ENCODE data around the gene PNP. TPM values are rescaled to one million over a fixed set of nuclear protein-coding genes. Genes with fewer than 3 reads are reported as not detected.

Gene PNP
- polyA plus RNA-seq, 4 donors, result 55.0 to 95.5 (median 62.3) TPM

DNA sequence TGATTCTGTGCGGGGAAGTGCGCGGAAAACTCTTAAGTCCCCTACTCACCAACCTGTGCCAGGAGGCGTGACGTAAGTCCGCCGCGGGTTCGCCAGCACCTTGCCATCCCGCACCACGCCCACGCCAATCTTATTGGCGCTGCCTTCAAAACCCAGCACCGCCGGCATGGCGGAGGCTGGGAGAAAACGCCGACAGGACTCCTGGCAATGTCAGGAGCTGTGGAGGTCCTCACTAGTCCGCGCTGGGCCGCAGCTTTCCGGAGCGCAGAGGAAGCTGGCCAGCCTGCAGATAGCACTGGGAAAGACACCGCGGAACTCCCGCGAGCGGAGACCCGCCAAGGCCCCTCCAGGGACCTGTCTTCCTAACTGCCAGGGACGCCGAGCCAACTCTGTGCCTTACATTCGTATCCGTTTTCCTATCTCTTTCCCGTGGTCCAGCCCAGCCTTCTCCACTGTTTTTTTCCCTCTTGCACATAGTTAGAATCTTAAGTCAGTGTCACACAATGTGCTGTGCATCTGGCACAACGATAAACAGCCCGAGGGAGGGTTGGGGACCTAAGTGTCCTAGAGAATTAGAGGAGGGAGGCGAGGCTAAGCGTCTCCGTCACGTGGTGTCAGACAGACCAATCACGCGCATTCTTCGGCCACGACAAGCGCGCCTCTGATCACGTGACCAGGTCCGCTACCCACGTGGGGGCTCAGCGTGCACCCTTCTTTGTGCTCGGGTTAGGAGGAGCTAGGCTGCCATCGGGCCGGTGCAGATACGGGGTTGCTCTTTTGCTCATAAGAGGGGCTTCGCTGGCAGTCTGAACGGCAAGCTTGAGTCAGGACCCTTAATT is 14.5 kb upstream of the PNP start, which contains the start of the genes APEX1 and OSGEP:
Gene APEX1, plus strand, starts transcription at position 711 of the 839 bp plus-strand sequence. CDS start 420 bp downstream, outside the sequence.
Gene OSGEP, minus strand, starts transcription at position 297 of the 839 bp plus-strand sequence. Its CDS starts 129 bp downstream, at position 168.
- peak; percentile 97 to 100 (median 99) for DNase-seq (ENCODE audit: low read depth in 4 of 4, low spot score in 2 of 4)

DNA sequence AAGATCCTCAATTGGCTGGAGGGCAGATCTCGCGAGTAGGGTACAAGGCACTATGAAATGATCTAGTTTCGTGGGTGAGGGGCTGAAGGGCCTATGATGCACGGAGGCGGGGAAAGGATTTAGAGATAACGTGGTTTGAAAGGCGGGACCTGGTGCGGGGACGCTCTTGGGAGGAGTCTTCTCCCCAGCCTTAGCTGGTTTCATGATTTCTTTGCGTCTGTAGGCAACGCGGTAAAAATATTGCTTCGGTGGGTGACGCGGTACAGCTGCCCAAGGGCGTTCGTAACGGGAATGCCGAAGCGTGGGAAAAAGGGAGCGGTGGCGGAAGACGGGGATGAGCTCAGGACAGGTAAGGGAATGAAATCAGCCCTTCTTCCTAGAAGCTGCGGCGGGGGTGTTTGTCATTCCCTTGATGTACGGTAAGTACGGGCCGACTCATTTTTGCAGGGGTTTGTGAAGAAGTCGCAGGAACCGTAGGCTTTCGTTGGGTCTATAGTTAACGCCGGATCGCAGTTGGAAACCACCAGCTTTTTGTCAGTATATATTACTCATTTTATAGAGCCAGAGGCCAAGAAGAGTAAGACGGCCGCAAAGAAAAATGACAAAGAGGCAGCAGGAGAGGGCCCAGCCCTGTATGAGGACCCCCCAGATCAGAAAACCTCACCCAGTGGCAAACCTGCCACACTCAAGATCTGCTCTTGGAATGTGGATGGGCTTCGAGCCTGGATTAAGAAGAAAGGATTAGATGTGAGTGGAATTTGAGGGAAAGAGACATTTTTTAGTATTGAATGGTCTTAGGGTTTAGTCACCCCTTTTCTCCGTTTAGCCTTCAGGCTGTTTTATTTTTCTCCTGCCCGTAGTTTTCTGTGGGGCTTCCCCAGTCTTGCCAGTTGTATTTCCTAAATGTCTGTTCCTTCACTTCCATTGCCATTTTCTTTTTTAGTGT is 13.6 kb upstream of the PNP start:
- no peak for DNase-seq (ENCODE audit: low read depth in 4 of 4, low spot score in 2 of 4)

DNA sequence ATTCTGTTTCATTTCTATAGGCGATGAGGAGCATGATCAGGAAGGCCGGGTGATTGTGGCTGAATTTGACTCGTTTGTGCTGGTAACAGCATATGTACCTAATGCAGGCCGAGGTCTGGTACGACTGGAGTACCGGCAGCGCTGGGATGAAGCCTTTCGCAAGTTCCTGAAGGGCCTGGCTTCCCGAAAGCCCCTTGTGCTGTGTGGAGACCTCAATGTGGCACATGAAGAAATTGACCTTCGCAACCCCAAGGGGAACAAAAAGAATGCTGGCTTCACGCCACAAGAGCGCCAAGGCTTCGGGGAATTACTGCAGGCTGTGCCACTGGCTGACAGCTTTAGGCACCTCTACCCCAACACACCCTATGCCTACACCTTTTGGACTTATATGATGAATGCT is 12.2 kb upstream of the PNP start:
- no peak for DNase-seq (ENCODE audit: low read depth in 4 of 4, low spot score in 2 of 4)

DNA sequence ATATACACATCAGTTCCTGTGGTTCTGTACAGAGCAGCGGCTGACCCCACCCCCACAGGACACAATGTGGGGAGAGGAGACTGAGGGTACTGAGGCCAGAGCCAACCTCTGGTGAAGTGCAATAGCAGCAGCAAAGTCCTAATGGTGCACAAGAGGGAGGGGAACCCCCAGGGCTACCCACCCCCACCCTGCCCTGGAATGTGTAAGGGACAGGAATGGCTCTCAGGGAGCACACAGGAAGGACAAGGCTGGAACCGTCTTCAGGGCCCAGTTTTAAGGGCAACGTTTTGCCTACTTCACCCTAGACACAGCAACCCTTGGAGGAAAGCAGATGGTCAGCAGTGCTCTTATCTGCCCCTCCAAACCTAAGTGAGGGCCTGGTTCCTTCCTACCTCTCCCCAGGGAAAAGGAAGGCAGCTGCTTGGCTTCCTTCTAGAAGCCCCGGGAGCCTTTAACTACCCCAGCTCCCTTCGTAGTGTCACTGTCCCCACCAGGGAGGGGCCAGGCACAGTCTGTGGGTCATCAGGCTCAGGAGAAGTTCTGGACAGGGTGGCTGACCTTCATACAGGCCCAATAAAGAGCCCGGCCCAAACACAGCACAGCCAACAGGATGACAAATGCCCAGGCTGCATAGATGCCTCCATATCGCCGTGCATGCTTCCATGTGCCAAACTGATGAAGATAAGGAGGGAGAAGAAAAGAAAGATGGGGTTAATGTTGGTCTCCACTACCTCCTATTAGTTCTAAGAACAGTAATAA is 11.0 kb upstream of the PNP start:
- DNase-seq (ENCODE audit: low read depth in 4 of 4, low spot score in 2 of 4), result no peak

DNA sequence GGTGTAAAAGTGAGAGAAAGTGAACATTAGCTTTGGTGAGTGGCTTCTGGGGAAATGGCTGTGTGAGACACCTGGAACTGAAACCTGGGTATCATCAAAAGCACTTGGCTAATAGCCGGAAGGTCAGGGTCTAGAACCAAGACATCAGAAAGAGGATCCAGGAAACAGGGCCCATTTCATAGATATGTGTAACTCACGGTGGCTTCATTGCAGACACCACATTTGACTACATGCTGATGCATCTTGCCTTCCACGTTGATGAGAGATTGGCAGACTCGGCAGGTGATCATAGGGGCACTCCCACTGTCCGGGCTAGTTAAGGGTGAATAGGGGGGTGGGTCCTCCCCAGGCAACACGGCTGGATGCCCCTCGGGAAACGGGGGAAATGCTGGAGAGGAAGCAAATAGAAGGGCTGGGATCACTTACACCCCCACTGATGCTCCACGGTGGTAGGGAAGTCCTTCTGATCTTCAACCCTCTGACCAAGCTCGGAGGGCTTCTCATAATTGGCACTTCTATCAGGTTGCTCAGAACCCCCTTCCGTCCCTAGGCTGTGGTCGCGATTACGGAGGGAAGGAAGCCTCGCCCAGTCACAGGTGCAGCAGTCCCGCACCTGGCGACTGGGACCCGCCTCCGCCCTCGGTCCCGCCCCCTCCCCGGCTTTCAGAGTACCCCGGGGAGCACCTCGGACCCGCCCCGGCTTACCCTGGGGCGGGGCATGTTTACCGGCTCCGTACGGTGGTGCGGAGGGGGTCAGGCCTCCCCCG is 8.6 kb upstream of the PNP start:
- DNase-seq (ENCODE audit: low read depth in 4 of 4, low spot score in 2 of 4), result no peak

DNA sequence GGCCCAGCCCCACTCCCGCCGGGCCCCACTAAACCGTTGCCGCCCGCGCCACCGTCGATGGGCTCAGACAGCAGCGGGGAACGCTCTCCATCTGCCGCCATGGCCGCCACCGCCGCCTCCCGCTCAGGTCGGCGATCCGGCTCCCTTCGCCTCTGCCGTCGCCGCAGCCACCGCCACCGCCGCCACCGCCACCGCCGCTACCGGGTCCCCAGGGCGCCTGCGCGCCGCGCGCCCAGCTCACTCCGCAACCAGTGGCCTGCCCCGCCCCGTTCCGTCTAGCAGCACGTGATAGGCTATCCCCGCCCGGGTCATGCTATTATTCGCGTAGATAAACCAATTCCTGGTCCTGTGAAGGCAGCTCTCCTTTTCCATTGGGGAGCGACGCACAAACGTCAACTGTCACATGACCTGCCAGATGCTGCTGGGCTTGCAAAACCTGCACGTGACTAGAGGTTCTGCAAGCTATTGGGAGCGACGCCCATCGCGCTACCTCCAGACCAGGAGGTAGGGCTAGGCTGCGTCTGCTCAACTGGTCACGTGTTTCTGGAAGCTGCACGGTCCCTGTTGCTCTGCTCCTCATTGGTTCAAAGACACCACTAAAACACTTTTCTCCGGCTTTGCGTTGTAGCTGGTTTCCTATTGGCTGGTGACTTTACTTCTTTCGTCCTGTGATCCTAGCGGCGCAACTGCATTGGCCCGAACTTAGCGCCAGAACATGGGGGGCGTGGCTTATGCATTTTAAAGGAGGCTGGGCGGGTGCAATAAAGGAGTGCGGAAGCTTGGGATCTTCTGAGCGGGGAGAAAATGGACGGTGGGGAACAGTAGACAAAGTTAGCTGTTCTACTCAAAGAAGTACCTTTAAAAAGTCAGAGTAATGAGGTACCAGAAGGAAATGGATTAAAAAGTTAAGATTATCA is 7.7 kb upstream of the PNP start, which contains the start of gene PIP4P1:
Gene PIP4P1, minus strand, starts transcription at position 210 of the 917 bp plus-strand sequence. Its CDS starts 109 bp downstream, at position 101.
- DNase-seq (ENCODE audit: low read depth in 4 of 4, low spot score in 2 of 4), result peak; percentile 96 to 99 (median 98)

DNA sequence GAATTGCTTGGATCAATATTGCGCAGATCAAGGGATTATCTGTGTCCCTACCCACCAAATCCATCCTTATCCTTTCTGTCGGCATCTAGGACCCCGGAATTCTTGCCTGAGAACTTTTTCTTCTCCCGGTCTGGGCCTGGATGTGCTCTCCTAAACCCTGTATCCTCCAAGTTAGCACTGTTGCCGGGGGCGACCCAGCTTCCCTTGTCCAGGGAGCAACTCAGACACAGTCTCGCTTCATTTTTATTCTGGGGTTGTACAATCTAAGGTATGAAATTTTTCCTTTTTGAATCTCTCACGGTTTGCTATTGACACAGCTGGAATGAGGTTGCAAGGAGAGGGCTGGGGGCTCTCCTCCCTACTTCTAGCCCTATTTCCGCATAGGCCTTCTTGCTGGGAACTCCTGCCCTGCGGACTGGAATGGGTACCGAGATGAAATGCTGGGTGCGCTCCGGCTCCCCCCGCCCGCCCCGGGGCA is 403 bp upstream of the PNP start:
- peak in 1 of 4 donors; percentile 20 for DNase-seq (ENCODE audit: low read depth in 4 of 4, low spot score in 2 of 4)

DNA sequence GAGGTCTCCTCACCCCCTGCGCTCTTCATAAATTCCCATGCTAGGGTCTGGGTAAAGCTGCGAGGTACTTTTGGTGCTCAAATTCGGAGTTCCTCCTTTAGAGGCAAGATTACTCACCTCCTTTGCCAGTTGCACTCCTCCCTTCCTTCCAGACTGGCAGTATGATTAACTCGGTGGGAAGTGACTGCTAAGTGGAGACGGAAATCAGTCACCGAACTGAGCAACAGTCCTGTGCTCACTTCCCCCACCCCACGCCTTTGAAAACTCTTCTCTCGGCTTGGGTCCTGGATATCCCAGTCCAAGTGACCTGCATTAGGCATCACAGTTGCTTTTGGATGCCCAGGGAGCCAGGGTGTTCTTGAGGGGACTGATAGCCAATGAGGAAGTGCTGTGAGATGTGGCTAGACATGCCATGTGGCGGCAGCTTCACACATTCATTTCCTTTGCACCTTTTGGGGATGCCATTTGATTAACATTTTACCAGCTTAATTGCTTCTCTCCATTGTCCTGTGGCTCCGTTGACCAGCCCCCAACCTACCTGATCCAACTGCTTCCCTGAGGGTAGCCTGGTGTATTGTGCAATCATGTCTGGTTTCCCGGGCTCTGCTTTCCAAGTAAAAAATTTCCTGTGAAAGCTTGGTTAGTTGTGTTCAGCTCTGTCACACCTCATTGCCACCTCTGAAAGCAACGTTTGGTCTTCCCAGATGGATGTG is 840 bp downstream of the PNP start:
- peak in 1 of 4 donors; percentile 28 for DNase-seq (ENCODE audit: low read depth in 4 of 4, low spot score in 2 of 4)

DNA sequence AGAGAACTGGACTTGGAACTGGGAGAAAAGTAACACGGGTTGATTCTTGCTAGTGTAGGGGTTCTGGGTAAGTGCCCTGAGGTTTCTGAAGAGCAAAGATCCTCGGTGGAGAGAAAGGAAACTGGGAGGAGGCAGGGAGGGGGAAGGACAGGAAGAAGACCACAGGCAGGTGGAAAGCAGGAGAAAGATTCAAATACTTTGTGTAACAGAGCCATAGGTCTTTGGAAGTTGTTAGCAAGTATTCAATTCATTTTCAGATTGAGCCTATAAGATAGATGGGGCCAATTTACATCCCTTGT is 1.3 kb downstream of the PNP start:
- DNase-seq (ENCODE audit: low read depth in 4 of 4, low spot score in 2 of 4), result no peak

DNA sequence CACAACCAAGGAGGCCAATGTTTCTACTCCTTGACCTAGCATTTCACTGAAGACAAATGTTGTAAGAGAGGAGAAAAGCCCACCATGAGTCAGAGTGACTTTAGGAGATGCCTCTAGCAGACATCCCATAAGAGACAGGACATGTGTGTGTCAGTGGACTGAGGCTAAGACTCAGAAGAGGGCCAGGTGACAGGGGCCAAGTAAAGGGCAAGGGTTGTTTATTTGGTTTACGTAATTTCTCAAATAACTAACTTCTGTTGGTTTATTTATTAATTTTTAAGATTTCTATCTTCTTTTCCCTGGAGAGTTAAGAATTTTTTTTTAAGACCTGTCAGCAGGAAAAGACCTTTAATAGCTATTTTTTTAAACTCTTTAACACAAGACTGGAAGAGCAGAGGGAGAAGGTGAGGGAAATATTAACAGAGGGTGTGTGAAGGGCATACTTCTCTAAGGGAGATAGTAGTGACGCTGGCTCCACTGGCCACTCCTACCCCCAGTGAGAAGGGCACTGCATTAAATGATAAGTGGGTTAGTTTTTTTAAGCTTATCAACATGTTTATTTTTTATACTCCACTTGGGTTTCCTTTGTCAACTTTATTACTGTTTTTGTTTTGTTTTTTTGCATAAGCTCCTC is 3.4 kb downstream of the PNP start:
- DNase-seq (ENCODE audit: low read depth in 4 of 4, low spot score in 2 of 4), result no peak

DNA sequence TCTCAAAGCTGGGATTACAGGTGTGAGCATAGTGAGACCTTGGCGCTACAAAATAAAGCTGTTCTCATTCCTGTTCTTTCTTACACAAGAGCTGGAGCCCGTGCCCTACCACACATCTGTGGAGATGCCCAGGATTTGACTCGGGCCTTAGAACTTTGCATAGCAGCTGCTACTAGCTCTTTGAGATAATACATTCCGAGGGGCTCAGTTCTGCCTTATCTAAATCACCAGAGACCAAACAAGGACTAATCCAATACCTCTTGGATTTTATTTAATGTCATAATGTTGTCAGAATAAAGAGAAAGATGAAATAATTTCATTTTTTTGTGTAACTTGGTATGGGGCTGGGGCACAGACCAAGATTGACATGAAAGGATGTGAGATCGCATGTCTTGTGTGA is 7.6 kb downstream of the PNP start:
- DNase-seq (ENCODE audit: low read depth in 4 of 4, low spot score in 2 of 4), result no peak

DNA sequence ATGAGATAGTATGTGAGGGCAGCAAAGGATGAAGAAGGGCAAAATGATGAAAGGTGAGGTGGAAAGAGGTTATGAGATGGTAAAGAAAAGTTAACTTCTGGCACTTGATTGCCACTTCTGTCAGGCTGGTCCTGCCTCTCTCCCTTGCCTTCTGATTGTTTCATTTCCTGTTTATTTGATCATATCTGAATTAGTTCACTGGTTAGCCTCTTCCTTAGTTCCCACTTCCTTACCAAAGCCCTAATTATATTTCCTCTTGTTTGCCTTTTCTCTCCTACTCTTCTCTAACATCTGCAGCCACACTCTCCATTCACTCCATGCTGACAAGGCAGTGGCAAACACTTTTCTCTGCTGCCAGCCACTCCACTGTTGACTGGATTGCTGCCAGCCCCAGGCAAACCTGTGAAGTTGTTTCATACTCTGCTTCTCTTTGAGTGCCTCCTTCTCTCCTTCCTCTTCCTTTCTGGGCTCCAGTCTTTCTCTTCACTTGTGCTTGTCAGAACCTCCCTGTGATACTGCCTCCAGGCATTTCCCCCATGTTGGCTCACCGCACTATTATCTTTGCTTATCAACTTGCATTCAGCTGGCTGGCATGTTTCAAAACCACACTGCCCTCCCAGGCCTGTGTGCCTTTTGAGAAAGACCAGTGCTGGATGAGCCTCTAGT is 8.1 kb downstream of the PNP start:
- DNase-seq (ENCODE audit: low read depth in 4 of 4, low spot score in 2 of 4), result no peak

DNA sequence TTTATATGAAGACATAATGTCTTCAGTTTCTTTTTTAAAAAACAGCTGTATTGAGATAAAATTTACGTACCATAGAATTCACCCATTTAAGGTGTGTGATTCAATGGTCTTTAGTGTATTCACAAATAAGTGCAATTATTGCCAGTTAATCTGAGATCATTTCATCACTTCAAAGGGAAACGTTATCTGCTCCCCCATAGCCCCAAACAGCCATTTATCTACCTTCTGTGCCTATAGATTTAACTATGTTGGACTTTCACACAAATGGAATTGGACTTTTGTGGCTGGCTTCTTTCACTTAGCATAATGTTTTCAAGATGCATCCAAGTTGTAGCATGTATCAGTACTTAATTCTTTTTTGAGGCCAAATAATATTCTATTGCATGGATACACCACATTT is 9.7 kb downstream of the PNP start:
- DNase-seq (ENCODE audit: low read depth in 4 of 4, low spot score in 2 of 4), result no peak

DNA sequence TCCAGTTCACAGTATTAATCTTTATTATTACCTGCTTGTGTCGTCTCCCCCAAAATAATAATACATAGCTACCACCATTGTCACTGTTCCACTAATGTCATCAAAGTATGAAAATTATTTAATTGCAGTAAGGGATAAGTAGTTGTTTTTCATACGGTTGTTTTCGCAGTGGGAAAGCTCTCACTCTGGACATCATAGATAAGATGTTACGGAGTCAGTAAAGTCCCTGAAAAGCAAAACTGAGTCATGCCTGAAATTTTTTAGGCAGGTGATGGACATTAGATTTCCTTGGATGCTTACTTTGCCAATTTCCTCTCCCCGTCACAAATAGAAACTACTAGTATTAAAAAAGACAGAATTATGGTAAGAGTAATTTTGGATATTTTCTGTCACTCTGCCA is 13.2 kb downstream of the PNP start:
- no peak for DNase-seq (ENCODE audit: low read depth in 4 of 4, low spot score in 2 of 4)

DNA sequence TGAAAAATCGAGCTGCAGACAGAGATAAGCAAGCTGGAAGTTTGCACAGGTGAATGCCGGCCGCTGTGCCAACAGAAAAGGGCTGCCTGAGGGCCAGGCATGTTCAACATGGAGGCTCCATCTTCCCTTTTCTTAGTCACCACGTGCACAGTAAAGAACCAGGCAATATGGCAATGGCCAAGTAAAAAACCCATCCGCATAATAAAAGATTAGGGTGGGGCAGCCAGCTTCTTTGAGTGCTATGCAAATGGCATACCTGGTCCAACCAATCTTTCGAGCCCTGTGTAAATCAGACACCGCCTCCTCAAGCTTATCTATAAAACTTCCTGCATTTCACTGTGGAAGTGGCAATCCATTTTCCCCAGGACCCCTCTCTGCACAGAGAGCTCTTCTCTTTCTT is 16.7 kb downstream of the PNP start:
- DNase-seq (ENCODE audit: low read depth in 4 of 4, low spot score in 2 of 4), result no peak

DNA sequence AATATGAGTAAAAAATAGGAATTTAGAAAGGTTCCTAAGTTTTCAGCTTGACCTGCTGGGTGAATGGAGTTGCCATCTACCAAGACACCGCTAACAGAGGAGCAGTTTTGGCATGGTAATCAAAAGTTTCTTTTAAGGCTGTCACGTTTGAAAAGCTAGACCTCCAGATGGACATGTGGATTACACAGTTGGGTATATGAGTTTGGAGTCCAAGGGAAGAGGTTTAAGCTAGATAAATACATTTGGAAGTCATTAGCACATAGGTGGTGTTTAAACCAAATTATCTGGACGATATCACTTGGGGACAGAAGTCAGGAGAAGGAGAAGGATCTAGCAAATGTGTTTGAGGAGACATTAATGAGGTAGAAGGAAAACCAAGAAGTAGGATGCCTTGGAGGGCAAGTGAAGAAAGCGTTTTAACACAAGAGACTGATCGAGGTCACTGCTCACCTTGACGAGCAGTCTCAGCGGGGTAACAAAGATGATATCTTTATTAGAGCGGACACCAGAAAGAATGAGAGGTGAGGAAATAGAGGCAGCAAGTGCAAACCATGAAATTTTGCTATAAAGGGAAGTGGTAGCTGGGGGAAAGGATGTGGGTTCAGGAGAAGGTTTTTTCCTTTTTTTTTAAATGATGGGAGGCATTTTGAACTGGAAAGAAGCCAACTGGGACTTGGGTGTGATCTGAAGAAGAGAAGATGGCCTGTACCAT is 17.6 kb downstream of the PNP start:
- no peak for DNase-seq (ENCODE audit: low read depth in 4 of 4, low spot score in 2 of 4)

DNA sequence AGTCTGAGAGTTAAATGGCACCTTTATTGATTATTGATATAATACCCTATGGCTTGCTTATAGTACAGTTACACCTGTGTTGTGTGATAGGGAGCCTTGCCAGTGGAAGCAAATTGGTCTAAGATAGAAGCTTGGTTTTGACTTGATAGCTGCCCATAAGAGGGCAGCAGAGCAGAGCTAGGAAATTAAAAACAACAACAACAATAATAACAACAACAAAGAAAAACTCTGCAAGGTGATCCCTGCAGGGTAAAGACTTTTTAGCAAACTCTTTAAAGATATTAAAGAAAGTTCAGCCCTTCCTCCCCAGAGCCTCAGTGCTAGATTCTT is 18.2 kb downstream of the PNP start:
- no peak for DNase-seq (ENCODE audit: low read depth in 4 of 4, low spot score in 2 of 4)
